Astrocyte (in vitro differentiated cells and primary cell): ENCODE measurements around the gene IGFBP5. TPM values are rescaled to one million over a fixed set of nuclear protein-coding genes. Genes with fewer than 3 reads are reported as not detected.

Experiments used
- DNase-seq: peaks from one replicate; pipeline ENCODE4 v3.0.0-alpha.2; 2010; ENCODE audit warnings: low read depth
- FAIRE-seq: peaks from 2 replicates; lab custom pipeline; 2011; peaks lifted over from hg19 to GRCh38; lab: Jason Lieb, UNC
- H2AFZ ChIP-seq: 2 replicates; pipeline ENCODE4 v1.6.0; 2012; ENCODE audit warnings: low read depth, low read length, inconsistent platforms
- H3K27ac ChIP-seq: 2 replicates; pipeline ENCODE4 v1.5.1; 2011; ENCODE audit warnings: low read depth, low read length, inconsistent platforms
- H3K27me3 ChIP-seq: 2 replicates; pipeline ENCODE4 v1.6.0; 2011; ENCODE audit warnings: low read length, inconsistent platforms; ENCODE audit not compliant: insufficient read depth
- H3K36me3 ChIP-seq: 2 replicates; pipeline ENCODE4 v1.5.1; 2011; ENCODE audit warnings: low read length, inconsistent platforms; ENCODE audit not compliant: insufficient read depth
- H3K4me1 ChIP-seq: 2 replicates; pipeline ENCODE4 v1.5.1; 2011; ENCODE audit warnings: low read length, inconsistent platforms; ENCODE audit not compliant: insufficient read depth
- H3K4me2 ChIP-seq: 2 replicates; pipeline ENCODE4 v1.6.0; 2012; ENCODE audit warnings: low read length, inconsistent platforms
- H3K4me3 ChIP-seq: 2 replicates; pipeline ENCODE4 v1.5.1; 2011; ENCODE audit warnings: low read depth, mild to moderate bottlenecking, low read length, inconsistent platforms; ENCODE audit not compliant: insufficient read depth
- H3K79me2 ChIP-seq: 2 replicates; pipeline ENCODE4 v1.6.0; 2012; ENCODE audit warnings: mild to moderate bottlenecking, low read length, inconsistent platforms; ENCODE audit not compliant: insufficient read depth
- H3K9ac ChIP-seq: 2 replicates; pipeline ENCODE4 v1.6.0; 2012; ENCODE audit warnings: mild to moderate bottlenecking, low read length, inconsistent platforms
- H3K9me3 ChIP-seq: 2 replicates; pipeline ENCODE4 v1.5.1; 2012; ENCODE audit warnings: low read depth, mild to moderate bottlenecking, low read length, inconsistent platforms; ENCODE audit not compliant: insufficient read depth
- H4K20me1 ChIP-seq: 2 replicates; pipeline ENCODE4 v1.6.0; 2012; ENCODE audit warnings: low read length, inconsistent platforms; ENCODE audit not compliant: insufficient read depth
- H3K27ac Mint-ChIP-seq: one replicate; pipeline ENCODE4 v1.8.0; 2021; ENCODE audit warnings: mild to moderate bottlenecking, mixed read lengths; ENCODE audit not compliant: unreplicated experiment
- H3K27me3 Mint-ChIP-seq: one replicate; pipeline ENCODE4 v1.8.0; 2021; ENCODE audit warnings: low read depth, mixed read lengths; ENCODE audit not compliant: unreplicated experiment
- H3K36me3 Mint-ChIP-seq: one replicate; pipeline ENCODE4 v1.8.0; 2021; ENCODE audit warnings: low read depth, mixed read lengths; ENCODE audit not compliant: unreplicated experiment
- H3K4me1 Mint-ChIP-seq: one replicate; pipeline ENCODE4 v1.8.0; 2021; ENCODE audit warnings: low read depth, mixed read lengths; ENCODE audit not compliant: unreplicated experiment
- H3K4me3 Mint-ChIP-seq: one replicate; pipeline ENCODE4 v1.8.0; 2021; ENCODE audit warnings: mild to moderate bottlenecking, moderate library complexity, mixed read lengths; ENCODE audit not compliant: unreplicated experiment
- H3K9me3 Mint-ChIP-seq: one replicate; pipeline ENCODE4 v1.8.0; 2021; ENCODE audit warnings: mild to moderate bottlenecking, mixed read lengths; ENCODE audit not compliant: unreplicated experiment
- CTCF ChIP-seq: IDR thresholded peaks from 2 replicates; pipeline ENCODE4 v1.5.1; 2011; ENCODE audit warnings: low read depth, mild to moderate bottlenecking, inconsistent platforms, low read length, moderate library complexity; ENCODE audit not compliant: insufficient read depth
- EZH2 ChIP-seq: IDR thresholded peaks from 2 replicates; pipeline ENCODE4 v1.6.1; 2012; ENCODE audit warnings: mild to moderate bottlenecking, low read length, inconsistent platforms; ENCODE audit not compliant: insufficient read depth
- total RNA-seq: library from RNA; stranded (reverse); gene quantifications from 2 replicates; pipeline ENCODE4 v1.2.1, GENCODE V29; 2021

IGFBP5 gene
- total RNA-seq, 1 donor from 2014 or later = 422 TPM

GRCh38 chr2:216698895-216699294 is 3.5 kb upstream of the IGFBP5 start:
- TF ChIP-seq CTCF = peak; percentile 70
- TF ChIP-seq EZH2 = no peak
- H3K4me1 ChIP-seq = peaks cover 36% of the 10 kb centered on the region
- no peaks in the 10 kb centered on the region for H4K20me1 ChIP-seq
- H3K27ac Mint-ChIP-seq = no peak overlapping the region
- DNase-seq (peak; percentile 61), FAIRE-seq (peak; percentile 96)
- no peaks in the 10 kb centered on the region for H3K9me3 ChIP-seq
- no peak overlapping the region for H2AFZ ChIP-seq
- no peaks in the 10 kb centered on the region for H3K36me3 Mint-ChIP-seq
- H3K27me3 ChIP-seq = no peaks in the 10 kb centered on the region
- H3K4me3 ChIP-seq = no peak overlapping the region
- H3K79me2 ChIP-seq = peaks cover 10% of the 10 kb centered on the region
- H3K4me3 Mint-ChIP-seq = no peak overlapping the region
- H3K4me2 ChIP-seq = no peak overlapping the region
- peaks cover 20% of the 10 kb centered on the region for H3K4me1 Mint-ChIP-seq
- H3K27me3 Mint-ChIP-seq = no peaks in the 10 kb centered on the region
- H3K27ac ChIP-seq = no peak overlapping the region
- no peaks in the 10 kb centered on the region for H3K9me3 Mint-ChIP-seq
- H3K9ac ChIP-seq = no peak overlapping the region
- H3K36me3 ChIP-seq = no peaks in the 10 kb centered on the region

- H3K4me1 Mint-ChIP-seq = peaks cover 20% of the 10 kb centered on the region
- Histone ChIP-seq H2AFZ (no peak overlapping the region), H3K4me3 (no peak overlapping the region), H3K27ac (no peak overlapping the region), H4K20me1 (no peaks in the 10 kb centered on the region), H3K79me2 (peaks cover 14% of the 10 kb centered on the region), H3K9ac (no peak overlapping the region), H3K4me1 (peaks cover 36% of the 10 kb centered on the region), H3K9me3 (no peaks in the 10 kb centered on the region), H3K27me3 (no peaks in the 10 kb centered on the region), H3K36me3 (no peaks in the 10 kb centered on the region), H3K4me2 (no peak overlapping the region)
- H3K4me3 Mint-ChIP-seq = no peak overlapping the region
- FAIRE-seq (no peak), DNase-seq (no peak)
- no peaks in the 10 kb centered on the region for H3K9me3 Mint-ChIP-seq
- no peaks in the 10 kb centered on the region for H3K36me3 Mint-ChIP-seq
- no peak for TF ChIP-seq EZH2
- TF ChIP-seq CTCF = no peak
- no peak overlapping the region for H3K27ac Mint-ChIP-seq
- H3K27me3 Mint-ChIP-seq = no peaks in the 10 kb centered on the region
Measured at GRCh38 chr2:216698293-216698692, 2.9 kb upstream of the IGFBP5 start.

- TF ChIP-seq EZH2 (no peak), CTCF (peak; percentile 85)
- Mint-ChIP-seq H3K27me3 (no peaks in the 10 kb centered on the region), H3K4me3 (no peak overlapping the region), H3K36me3 (no peaks in the 10 kb centered on the region), H3K27ac (no peak overlapping the region), H3K9me3 (no peaks in the 10 kb centered on the region), H3K4me1 (peaks cover 20% of the 10 kb centered on the region)
- FAIRE-seq (peak; percentile 64), DNase-seq (peak; percentile 47)
- no peaks in the 10 kb centered on the region for H3K9me3 ChIP-seq
- H3K27ac ChIP-seq = no peak overlapping the region
- H2AFZ ChIP-seq = no peak overlapping the region
- no peaks in the 10 kb centered on the region for H3K27me3 ChIP-seq
- no peaks in the 10 kb centered on the region for H3K36me3 ChIP-seq
- peaks cover 10% of the 10 kb centered on the region for H4K20me1 ChIP-seq
- no peak overlapping the region for H3K4me3 ChIP-seq
- peak overlapping the region; percentile 45 for H3K4me2 ChIP-seq
- peaks cover 46% of the 10 kb centered on the region for H3K4me1 ChIP-seq
- peak overlapping the region; percentile 23 for H3K9ac ChIP-seq
- H3K79me2 ChIP-seq = peaks cover 25% of the 10 kb centered on the region
Measured at GRCh38 chr2:216696751-216697560, 1.6 kb upstream of the IGFBP5 start.
